GM12878 (cell line): Measurements from ENCODE around the gene UBAP1. TPM values are rescaled to one million over a fixed set of nuclear protein-coding genes. Genes with fewer than 3 reads are reported as not detected.

Experiments
- ATAC-seq: fragments of 200-7000 bp; cut with Tn5 transposase; 3 replicates; pipeline ENCODE4 v1.9.1; 2020; ENCODE audit warnings: mild to moderate bottlenecking, moderate library complexity
- BruUV-seq: library from RNA; stranded (reverse); fragments of 400-500 nt; replicated peaks from 2 replicates; lab custom pipeline; 2021; lab: Mats Ljungman, UMichigan
- CTCF ChIA-PET: fragments of 300-600 bp; sonication (Branson Sonifier 250); formaldehyde crosslinking; extraction: SDS; loops from one replicate; lab custom pipeline; 2021; ENCODE audit warnings: inconsistent platforms; lab: Yijun Ruan, JAX
- POLR2A ChIA-PET: fragments of 350-600 bp; formaldehyde crosslinking; extraction: SDS; loops from one replicate; lab custom pipeline; 2021; ENCODE audit warnings: inconsistent platforms; lab: Charles Lee
- RAD21 ChIA-PET: fragments of 300-600 bp; sonication (Branson Sonifier 250); formaldehyde crosslinking; loops from one replicate; lab custom pipeline; 2023; ENCODE audit warnings: antibody characterized with exemption; ENCODE audit not compliant: unreplicated experiment; lab: Charles Lee
- SMC1A ChIA-PET: fragments of 300-600 bp; sonication (Branson Sonifier 250); formaldehyde crosslinking; loops from one replicate; lab custom pipeline; 2023; ENCODE audit not compliant: unreplicated experiment, uncharacterized antibody; lab: Charles Lee
- DNase-seq: peaks from one replicate; pipeline ENCODE4 v3.0.0-alpha.2; 2011; ENCODE audit warnings: low read depth, low spot score
- FAIRE-seq: peaks from 3 replicates; lab custom pipeline; 2011; peaks lifted over from hg19 to GRCh38; lab: Jason Lieb, UNC
- H2AFZ ChIP-seq: 2 replicates; pipeline ENCODE4 v1.6.0; 2011; ENCODE audit warnings: low read depth, low read length, control low read depth; ENCODE audit not compliant: control insufficient read depth
- H3K27ac ChIP-seq: 2 replicates; pipeline ENCODE4 v1.5.1; 2011; ENCODE audit warnings: control low read depth; ENCODE audit not compliant: control insufficient read depth, insufficient read depth
- H3K27me3 ChIP-seq, 2 experiments: replicated peaks in 1 of 2; 2 replicates each; pipeline versions ENCODE4 v1.6.0 to v1.6.1; 2011; ENCODE audit warnings: low read length in 1 of 2; ENCODE audit not compliant: control insufficient read depth in 2 of 2, insufficient read depth in 2 of 2
- H3K36me3 ChIP-seq, 2 experiments: 2 replicates each; pipeline ENCODE4 v1.5.1; 2011; ENCODE audit warnings: low read length in 1 of 2; ENCODE audit not compliant: control insufficient read depth in 2 of 2, insufficient read depth in 2 of 2
- H3K4me1 ChIP-seq: 2 replicates; pipeline ENCODE4 v1.6.1; 2011; ENCODE audit warnings: mild to moderate bottlenecking, low read length, moderate library complexity, mixed read lengths; ENCODE audit not compliant: control insufficient read depth, insufficient read depth
- H3K4me2 ChIP-seq: 2 replicates; pipeline ENCODE4 v1.6.0; 2011; ENCODE audit warnings: control low read depth; ENCODE audit not compliant: control insufficient read depth, insufficient read depth
- H3K4me3 ChIP-seq: fragments of 200-600 bp; sonication (generic); 2 replicates; pipeline ENCODE4 v1.5.1; 2016
- H3K79me2 ChIP-seq: 2 replicates; pipeline ENCODE4 v1.6.0; 2011; ENCODE audit warnings: low read length; ENCODE audit not compliant: control insufficient read depth, insufficient read depth
- H3K9ac ChIP-seq: 2 replicates; pipeline ENCODE4 v1.8.0; 2011; ENCODE audit warnings: low read length, control low read depth, mixed read lengths; ENCODE audit not compliant: control insufficient read depth, insufficient read depth
- H3K9me3 ChIP-seq: replicated peaks from 3 replicates; pipeline ENCODE4 v1.5.1; 2011; ENCODE audit warnings: mild to moderate bottlenecking, low read length; ENCODE audit not compliant: control insufficient read depth, insufficient read depth
- H4K20me1 ChIP-seq: 2 replicates; pipeline ENCODE4 v1.6.0; 2011; ENCODE audit not compliant: control insufficient read depth, insufficient read depth
- BMI1 ChIP-seq: fragments of 450-650 bp; IDR thresholded peaks from 2 replicates; pipeline ENCODE4 v1.6.1; 2016; ENCODE audit warnings: mild to moderate bottlenecking, moderate library complexity, borderline replicate concordance
- CEBPB ChIP-seq, 2 experiments: fragments of 150-350 bp in 1 of 2; IDR thresholded peaks; 2 replicates each; pipeline ENCODE4 v1.6.1; 2012 to 2014; ENCODE audit warnings: low read depth in 2 of 2, low read length in 2 of 2, borderline replicate concordance in 1 of 2, inconsistent platforms in 1 of 2
- CHD2 ChIP-seq: IDR thresholded peaks from 2 replicates; pipeline ENCODE4 v1.6.1; 2011; ENCODE audit warnings: low read depth, low read length, improper control_type of control experiment, borderline replicate concordance
- CHD4 ChIP-seq: fragments of 200-600 bp; sonication (generic); IDR thresholded peaks from 2 replicates; pipeline ENCODE4 v1.6.1; 2016; ENCODE audit warnings: mild to moderate bottlenecking
- DPF2 ChIP-seq: fragments of 450-650 bp; IDR thresholded peaks from 2 replicates; pipeline ENCODE4 v1.6.1; 2017; ENCODE audit warnings: mild to moderate bottlenecking
- ESRRA ChIP-seq: IDR thresholded peaks from 2 replicates; pipeline ENCODE4 v1.6.1; 2012; ENCODE audit warnings: mild to moderate bottlenecking, low read length, improper control_type of control experiment
- KAT2A ChIP-seq: conservative IDR thresholded peaks from 2 replicates; pipeline ENCODE4 v1.6.1; 2011; ENCODE audit warnings: low read depth, low read length; ENCODE audit not compliant: control insufficient read depth
- KLF5 ChIP-seq: fragments of 450-650 bp; IDR thresholded peaks from 2 replicates; pipeline ENCODE4 v1.6.1; 2014; ENCODE audit warnings: mild to moderate bottlenecking; ENCODE audit not compliant: partially characterized antibody
- MTA2 ChIP-seq: fragments of 450-650 bp; IDR thresholded peaks from 2 replicates; pipeline ENCODE4 v1.6.1; 2016; ENCODE audit warnings: low read depth, mild to moderate bottlenecking, moderate library complexity
- SP1 ChIP-seq: IDR thresholded peaks from one replicate; pipeline ENCODE4 v1.6.1; 2011; ENCODE audit warnings: low read depth, low read length
- STAT3 ChIP-seq: IDR thresholded peaks from 2 replicates; pipeline ENCODE4 v1.6.1; 2011; ENCODE audit warnings: low read depth, low read length, improper control_type of control experiment
- ZBED1 ChIP-seq: IDR thresholded peaks from 2 replicates; pipeline ENCODE4 v1.6.1; 2016; ENCODE audit warnings: borderline replicate concordance
- ZNF207 ChIP-seq: fragments of 450-650 bp; IDR thresholded peaks from 2 replicates; pipeline ENCODE4 v1.6.1; 2014; ENCODE audit warnings: antibody characterized with exemption, mild to moderate bottlenecking, borderline replicate concordance
- in situ Hi-C: fragments of 300-500 bp; cut with MboI; formaldehyde crosslinking; loops from 9 replicates; pipeline ENCODE4 v1.14.3; 2018; ENCODE audit warnings: mixed read lengths
- intact Hi-C: fragments of 100-400 bp; cut with micrococcal nuclease; formaldehyde crosslinking; loops from one replicate; pipeline ENCODE4 v1.14.2; 2022; ENCODE audit not compliant: unreplicated experiment
- polyA plus RNA-seq, 11 experiments: library from polyadenylated mRNA; depleted of rRNA in 4 of 11; unstranded in 6 of 11; stranded (reverse) in 5 of 11; fragments of >200 nt; fragmentation: Nextera tagmentation in 4 of 11; fragmentation: Illumina TruSeq in 1 of 11; extraction: Ambion mirVana in 4 of 11; extraction: Trizol in 1 of 11; gene quantifications; 1 replicate in 1 of 11; 2 replicates in 10 of 11; pipeline versions ENCODE4 v1.2.1 to v1.2.3, GENCODE V29; 2011 to 2016; ENCODE audit warnings: inconsistent platforms in 2 of 11, missing spikeins in 2 of 11, low read depth in 1 of 11
- total RNA-seq, 4 experiments: library from RNA; depleted of rRNA in 3 of 4; stranded (reverse); fragments of >200 nt in 3 of 4; fragmentation: Illumina TruSeq in 1 of 4; extraction: Trizol in 1 of 4; gene quantifications; 2 replicates each; pipeline versions ENCODE4 v1.2.1 to v1.2.3, GENCODE V29; 2013 to 2021
- TF ChIP-seq, protein P1 (sequence below): IDR thresholded peaks from 2 replicates; pipeline ENCODE4 v1.6.1; 2011; ENCODE audit warnings: borderline replicate concordance, low read depth, mild to moderate bottlenecking, moderate library complexity, mixed read lengths, low read length; ENCODE audit not compliant: insufficient read depth; ENCODE audit errors: extremely low read length
- TF ChIP-seq, protein P2 (sequence below): fragments of 450-650 bp; IDR thresholded peaks from 2 replicates; pipeline ENCODE4 v1.6.1; 2017; ENCODE audit warnings: borderline replicate concordance
- TF ChIP-seq, protein P3 (sequence below): IDR thresholded peaks from 2 replicates; pipeline ENCODE4 v1.6.1; 2012; ENCODE audit warnings: mild to moderate bottlenecking, low read depth, low read length
- TF ChIP-seq, protein P4 (sequence below): fragments of 450-650 bp; IDR thresholded peaks from 2 replicates; pipeline ENCODE4 v1.6.1; 2016; ENCODE audit warnings: mild to moderate bottlenecking

Gene UBAP1
- total and polyA plus RNA-seq, 10 of the 15 experiments (the other 5 are each of a cell fraction or from before 2014, with no cell fraction given): 2.1 to 47.9 (median 27.2) TPM

DNA sequence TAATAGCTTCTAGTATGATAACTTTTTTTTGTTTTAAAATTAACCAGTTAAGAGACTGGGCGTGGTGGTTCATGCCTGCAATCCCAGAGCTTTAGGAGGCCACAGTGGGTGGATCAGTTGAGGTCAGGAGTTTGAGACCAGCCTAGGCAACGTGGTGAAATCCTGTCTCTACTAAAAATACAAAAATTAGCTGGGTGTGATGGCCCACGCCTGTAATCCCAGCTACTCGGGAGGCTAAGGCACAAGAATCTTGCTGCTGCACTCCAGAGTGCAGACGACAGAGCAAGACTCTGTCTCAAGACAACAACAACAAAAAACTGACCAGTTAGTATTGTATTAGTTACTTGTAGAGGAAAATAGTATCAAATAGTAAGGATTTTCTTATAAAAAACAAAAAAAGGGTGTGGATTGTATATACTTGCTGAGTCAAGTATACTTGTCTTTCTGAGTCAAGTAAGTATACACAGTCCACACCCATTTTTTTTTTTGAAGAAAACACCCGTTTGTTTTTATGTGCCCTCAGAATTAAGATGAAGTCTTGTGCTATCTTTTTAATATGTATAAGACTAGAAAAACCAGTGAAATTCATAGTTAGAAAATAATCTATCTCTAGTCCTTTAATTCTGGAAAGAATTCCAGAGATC is 25.3 kb downstream of the UBAP1 start (continued):
- TF ChIP-seq ZBED1 (no peak), MTA2 (no peak), KLF5 (no peak), CEBPB (IDR thresholded peaks at IDR 0.05; ENCODE audit: borderline replicate concordance in 1 of 2, low read depth in 2 of 2, low read length in 2 of 2) (no peak), KAT2A (no peak), SP1 (no peak), ZNF207 (no peak), CHD2 (no peak), STAT3 (no peak)
- TF ChIP-seq, protein P1, sequence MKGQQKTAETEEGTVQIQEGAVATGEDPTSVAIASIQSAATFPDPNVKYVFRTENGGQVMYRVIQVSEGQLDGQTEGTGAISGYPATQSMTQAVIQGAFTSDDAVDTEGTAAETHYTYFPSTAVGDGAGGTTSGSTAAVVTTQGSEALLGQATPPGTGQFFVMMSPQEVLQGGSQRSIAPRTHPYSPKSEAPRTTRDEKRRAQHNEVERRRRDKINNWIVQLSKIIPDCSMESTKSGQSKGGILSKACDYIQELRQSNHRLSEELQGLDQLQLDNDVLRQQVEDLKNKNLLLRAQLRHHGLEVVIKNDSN: no peak
- TF ChIP-seq, protein P2, sequence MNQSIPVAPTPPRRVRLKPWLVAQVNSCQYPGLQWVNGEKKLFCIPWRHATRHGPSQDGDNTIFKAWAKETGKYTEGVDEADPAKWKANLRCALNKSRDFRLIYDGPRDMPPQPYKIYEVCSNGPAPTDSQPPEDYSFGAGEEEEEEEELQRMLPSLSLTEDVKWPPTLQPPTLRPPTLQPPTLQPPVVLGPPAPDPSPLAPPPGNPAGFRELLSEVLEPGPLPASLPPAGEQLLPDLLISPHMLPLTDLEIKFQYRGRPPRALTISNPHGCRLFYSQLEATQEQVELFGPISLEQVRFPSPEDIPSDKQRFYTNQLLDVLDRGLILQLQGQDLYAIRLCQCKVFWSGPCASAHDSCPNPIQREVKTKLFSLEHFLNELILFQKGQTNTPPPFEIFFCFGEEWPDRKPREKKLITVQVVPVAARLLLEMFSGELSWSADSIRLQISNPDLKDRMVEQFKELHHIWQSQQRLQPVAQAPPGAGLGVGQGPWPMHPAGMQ: no peak
- TF ChIP-seq, all 136 proteins: peak for 0

DNA sequence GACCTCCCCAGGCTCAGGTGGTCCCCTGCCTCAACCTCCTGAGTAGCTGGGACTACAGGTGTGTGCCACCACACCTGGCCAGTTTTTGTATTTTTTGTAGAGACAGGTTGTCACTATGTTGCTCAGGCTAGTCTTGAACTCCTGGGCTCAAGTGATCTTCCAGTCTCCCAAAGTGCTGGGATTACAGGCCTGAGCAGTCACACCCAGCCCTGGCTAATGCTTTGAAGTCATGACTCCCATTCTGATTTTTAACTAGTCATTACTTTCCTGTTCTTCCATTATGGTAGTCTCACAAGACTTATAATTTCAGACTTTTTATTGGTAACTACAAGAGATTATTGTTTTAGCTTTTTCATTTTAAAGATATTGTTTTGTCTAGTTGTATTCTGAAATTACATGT is 26.3 kb downstream of the UBAP1 start:
- H3K79me2 ChIP-seq: peaks cover 12% of the 10 kb centered on the region
- no peak for TF ChIP-seq CHD4
- TF ChIP-seq, protein P3, sequence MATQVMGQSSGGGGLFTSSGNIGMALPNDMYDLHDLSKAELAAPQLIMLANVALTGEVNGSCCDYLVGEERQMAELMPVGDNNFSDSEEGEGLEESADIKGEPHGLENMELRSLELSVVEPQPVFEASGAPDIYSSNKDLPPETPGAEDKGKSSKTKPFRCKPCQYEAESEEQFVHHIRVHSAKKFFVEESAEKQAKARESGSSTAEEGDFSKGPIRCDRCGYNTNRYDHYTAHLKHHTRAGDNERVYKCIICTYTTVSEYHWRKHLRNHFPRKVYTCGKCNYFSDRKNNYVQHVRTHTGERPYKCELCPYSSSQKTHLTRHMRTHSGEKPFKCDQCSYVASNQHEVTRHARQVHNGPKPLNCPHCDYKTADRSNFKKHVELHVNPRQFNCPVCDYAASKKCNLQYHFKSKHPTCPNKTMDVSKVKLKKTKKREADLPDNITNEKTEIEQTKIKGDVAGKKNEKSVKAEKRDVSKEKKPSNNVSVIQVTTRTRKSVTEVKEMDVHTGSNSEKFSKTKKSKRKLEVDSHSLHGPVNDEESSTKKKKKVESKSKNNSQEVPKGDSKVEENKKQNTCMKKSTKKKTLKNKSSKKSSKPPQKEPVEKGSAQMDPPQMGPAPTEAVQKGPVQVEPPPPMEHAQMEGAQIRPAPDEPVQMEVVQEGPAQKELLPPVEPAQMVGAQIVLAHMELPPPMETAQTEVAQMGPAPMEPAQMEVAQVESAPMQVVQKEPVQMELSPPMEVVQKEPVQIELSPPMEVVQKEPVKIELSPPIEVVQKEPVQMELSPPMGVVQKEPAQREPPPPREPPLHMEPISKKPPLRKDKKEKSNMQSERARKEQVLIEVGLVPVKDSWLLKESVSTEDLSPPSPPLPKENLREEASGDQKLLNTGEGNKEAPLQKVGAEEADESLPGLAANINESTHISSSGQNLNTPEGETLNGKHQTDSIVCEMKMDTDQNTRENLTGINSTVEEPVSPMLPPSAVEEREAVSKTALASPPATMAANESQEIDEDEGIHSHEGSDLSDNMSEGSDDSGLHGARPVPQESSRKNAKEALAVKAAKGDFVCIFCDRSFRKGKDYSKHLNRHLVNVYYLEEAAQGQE: no peak
- no peak for TF ChIP-seq ESRRA
- no peak for TF ChIP-seq BMI1
- TF ChIP-seq, protein P4, sequence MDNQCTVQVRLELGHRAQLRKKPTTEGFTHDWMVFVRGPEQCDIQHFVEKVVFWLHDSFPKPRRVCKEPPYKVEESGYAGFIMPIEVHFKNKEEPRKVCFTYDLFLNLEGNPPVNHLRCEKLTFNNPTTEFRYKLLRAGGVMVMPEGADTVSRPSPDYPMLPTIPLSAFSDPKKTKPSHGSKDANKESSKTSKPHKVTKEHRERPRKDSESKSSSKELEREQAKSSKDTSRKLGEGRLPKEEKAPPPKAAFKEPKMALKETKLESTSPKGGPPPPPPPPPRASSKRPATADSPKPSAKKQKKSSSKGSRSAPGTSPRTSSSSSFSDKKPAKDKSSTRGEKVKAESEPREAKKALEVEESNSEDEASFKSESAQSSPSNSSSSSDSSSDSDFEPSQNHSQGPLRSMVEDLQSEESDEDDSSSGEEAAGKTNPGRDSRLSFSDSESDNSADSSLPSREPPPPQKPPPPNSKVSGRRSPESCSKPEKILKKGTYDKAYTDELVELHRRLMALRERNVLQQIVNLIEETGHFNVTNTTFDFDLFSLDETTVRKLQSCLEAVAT: no peak
- no peak for TF ChIP-seq DPF2

More for the DNA sequence above, 26.3 kb downstream of the UBAP1 start:
- RAD21 ChIA-PET: no interaction called here
- intact Hi-C loops: no loop called here
- DNase-seq (no peak), ATAC-seq (no peak), FAIRE-seq (no peak)
- BruUV-seq: no TSS peak
- peaks cover 5% of the 10 kb centered on the region in 2 experiments for H3K36me3 ChIP-seq
- in situ Hi-C loops: no loop called here
- SMC1A ChIA-PET: no interaction called here
- no peak overlapping the region for H2AFZ ChIP-seq
- no peak overlapping the region for H3K9ac ChIP-seq
- H3K4me2 ChIP-seq: no peak overlapping the region
- CTCF ChIA-PET: interaction anchor here (0.8 kb wide), 1 partner anchor 49 kb away, joined by 3 read pairs; no protein-coding TSS in a partner anchor
- H3K4me3 ChIP-seq: no peak overlapping the region
- no peaks in the 10 kb centered on the region for H3K27me3 ChIP-seq
- no peak overlapping the region for H3K27ac ChIP-seq
- POLR2A ChIA-PET: interaction anchor here (0.5 to 1.0 kb wide), 3 partner anchors 12 to 1583 kb away, joined by 3 to 4 read pairs (median 3); no protein-coding TSS in a partner anchor
- H4K20me1 ChIP-seq: no peaks in the 10 kb centered on the region
- no peaks in the 10 kb centered on the region; the same call in 1 of the 2 replicates for H3K4me1 ChIP-seq
- no peaks in the 10 kb centered on the region for H3K9me3 ChIP-seq
